ENCODE results near the gene CNTN5. TPM values are rescaled to one million over a fixed set of nuclear protein-coding genes. Genes with fewer than 3 reads are reported as not detected.

CNTN5 gene
- total and polyA plus RNA-seq, 2 donors (not counting 1 experiment from before 2014, with no cell fraction given): 0.17 TPM; not detected in 1

DNA sequence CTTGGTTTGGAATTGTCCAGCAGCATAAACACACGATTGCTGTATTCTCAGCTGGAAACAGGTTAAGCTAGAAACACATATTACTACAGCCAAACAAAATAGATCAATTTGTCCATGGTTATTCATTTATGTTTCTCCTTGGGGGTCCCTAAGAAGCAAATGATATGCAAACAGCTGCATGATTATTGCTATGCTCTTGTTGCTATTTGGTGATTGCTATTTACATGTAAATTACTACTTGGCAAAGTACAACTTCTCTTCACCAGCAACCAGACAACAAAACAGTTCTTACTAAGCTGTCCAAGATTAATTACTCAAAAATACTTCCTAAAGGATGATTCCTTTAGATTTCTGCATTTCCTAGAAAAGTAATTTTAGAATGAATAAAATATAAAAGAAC is 1098.4 kb downstream of the CNTN5 start:
- no peak overlapping the region for H3K27ac ChIP-seq (ENCODE audit: insufficient read depth, low read length)
- no peaks in the 10 kb centered on the region for H4K20me1 ChIP-seq (ENCODE audit: control insufficient read depth, extremely low read depth, insufficient read depth, low read length)
- H3K9me3 ChIP-seq (ENCODE audit: control insufficient read depth, insufficient read depth, low read depth, low read length): no peaks in the 10 kb centered on the region
- DNase-seq (ENCODE audit: low read depth in 2 of 2): no peak
- no peak overlapping the region for H2AFZ ChIP-seq (ENCODE audit: low read length)
- H3K4me1 ChIP-seq (ENCODE audit: control insufficient read depth, extremely low read depth, insufficient read depth, low read length): no peaks in the 10 kb centered on the region
- no peak for TF ChIP-seq EZH2 (IDR thresholded peaks at IDR 0.05; ENCODE audit: low read length, missing control alignments)
- TF ChIP-seq, protein P1, sequence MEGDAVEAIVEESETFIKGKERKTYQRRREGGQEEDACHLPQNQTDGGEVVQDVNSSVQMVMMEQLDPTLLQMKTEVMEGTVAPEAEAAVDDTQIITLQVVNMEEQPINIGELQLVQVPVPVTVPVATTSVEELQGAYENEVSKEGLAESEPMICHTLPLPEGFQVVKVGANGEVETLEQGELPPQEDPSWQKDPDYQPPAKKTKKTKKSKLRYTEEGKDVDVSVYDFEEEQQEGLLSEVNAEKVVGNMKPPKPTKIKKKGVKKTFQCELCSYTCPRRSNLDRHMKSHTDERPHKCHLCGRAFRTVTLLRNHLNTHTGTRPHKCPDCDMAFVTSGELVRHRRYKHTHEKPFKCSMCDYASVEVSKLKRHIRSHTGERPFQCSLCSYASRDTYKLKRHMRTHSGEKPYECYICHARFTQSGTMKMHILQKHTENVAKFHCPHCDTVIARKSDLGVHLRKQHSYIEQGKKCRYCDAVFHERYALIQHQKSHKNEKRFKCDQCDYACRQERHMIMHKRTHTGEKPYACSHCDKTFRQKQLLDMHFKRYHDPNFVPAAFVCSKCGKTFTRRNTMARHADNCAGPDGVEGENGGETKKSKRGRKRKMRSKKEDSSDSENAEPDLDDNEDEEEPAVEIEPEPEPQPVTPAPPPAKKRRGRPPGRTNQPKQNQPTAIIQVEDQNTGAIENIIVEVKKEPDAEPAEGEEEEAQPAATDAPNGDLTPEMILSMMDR (conservative IDR thresholded peaks at IDR 0.05 in 1 of 2, IDR thresholded peaks at IDR 0.05 in 1 of 2; ENCODE audit: low read depth in 1 of 2, low read length in 2 of 2): no peak
- no peaks in the 10 kb centered on the region for H3K27me3 ChIP-seq (ENCODE audit: control insufficient read depth, insufficient read depth, low read length)
- H3K36me3 ChIP-seq (ENCODE audit: control insufficient read depth, insufficient read depth, low read length): no peaks in the 10 kb centered on the region
- no peak overlapping the region for H3K9ac ChIP-seq (ENCODE audit: insufficient read depth, low read length)
- H3K4me2 ChIP-seq (ENCODE audit: extremely low read depth, insufficient read depth, low read length): no peak overlapping the region
- H3K79me2 ChIP-seq (ENCODE audit: control insufficient read depth, insufficient read depth, low read length): no peaks in the 10 kb centered on the region
- H3K4me3 ChIP-seq (replicated peaks in 1 of 4; ENCODE audit: control extremely low read depth in 1 of 4, insufficient read depth in 1 of 4, low read depth in 3 of 4, low read length in 4 of 4): no peak overlapping the region

DNA sequence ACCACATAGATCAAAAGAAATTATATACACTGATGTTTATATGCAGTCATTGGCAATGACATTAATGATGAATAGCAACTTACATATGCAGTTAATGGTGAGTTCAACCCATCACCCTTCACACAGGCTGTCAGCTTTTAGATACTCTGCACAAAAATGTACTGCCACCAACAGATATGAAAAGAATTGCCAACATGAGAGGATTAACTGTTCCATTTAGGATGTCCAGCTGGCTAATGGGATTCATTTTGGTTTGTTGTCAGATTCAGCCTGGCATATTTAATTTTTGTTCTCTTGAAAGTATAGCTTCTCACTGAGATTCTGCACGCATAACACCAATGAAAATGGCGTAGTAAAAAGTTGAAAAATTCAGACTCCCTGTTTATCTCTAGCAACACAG is 1112.4 kb downstream of the CNTN5 start:
- TF ChIP-seq, protein P1 (conservative IDR thresholded peaks at IDR 0.05 in 1 of 2, IDR thresholded peaks at IDR 0.05 in 1 of 2; ENCODE audit: low read depth in 1 of 2, low read length in 2 of 2): no peak
- no peak for TF ChIP-seq EZH2 (IDR thresholded peaks at IDR 0.05; ENCODE audit: low read length, missing control alignments)
- no peaks in the 10 kb centered on the region for H3K27me3 ChIP-seq (ENCODE audit: control insufficient read depth, insufficient read depth, low read length)
- H3K9me3 ChIP-seq (ENCODE audit: control insufficient read depth, insufficient read depth, low read depth, low read length): no peaks in the 10 kb centered on the region
- no peak overlapping the region for H3K27ac ChIP-seq (ENCODE audit: insufficient read depth, low read length)
- no peaks in the 10 kb centered on the region for H4K20me1 ChIP-seq (ENCODE audit: control insufficient read depth, extremely low read depth, insufficient read depth, low read length)
- no peak overlapping the region for H3K4me3 ChIP-seq (replicated peaks in 1 of 4; ENCODE audit: control extremely low read depth in 1 of 4, insufficient read depth in 1 of 4, low read depth in 3 of 4, low read length in 4 of 4)
- H3K4me2 ChIP-seq (ENCODE audit: extremely low read depth, insufficient read depth, low read length): no peak overlapping the region
- no peak overlapping the region for H3K9ac ChIP-seq (ENCODE audit: insufficient read depth, low read length)
- H3K36me3 ChIP-seq (ENCODE audit: control insufficient read depth, insufficient read depth, low read length): no peaks in the 10 kb centered on the region
- H3K79me2 ChIP-seq (ENCODE audit: control insufficient read depth, insufficient read depth, low read length): no peaks in the 10 kb centered on the region
- H2AFZ ChIP-seq (ENCODE audit: low read length): no peak overlapping the region
- DNase-seq (ENCODE audit: low read depth in 2 of 2): no peak
- no peaks in the 10 kb centered on the region for H3K4me1 ChIP-seq (ENCODE audit: control insufficient read depth, extremely low read depth, insufficient read depth, low read length)

DNA sequence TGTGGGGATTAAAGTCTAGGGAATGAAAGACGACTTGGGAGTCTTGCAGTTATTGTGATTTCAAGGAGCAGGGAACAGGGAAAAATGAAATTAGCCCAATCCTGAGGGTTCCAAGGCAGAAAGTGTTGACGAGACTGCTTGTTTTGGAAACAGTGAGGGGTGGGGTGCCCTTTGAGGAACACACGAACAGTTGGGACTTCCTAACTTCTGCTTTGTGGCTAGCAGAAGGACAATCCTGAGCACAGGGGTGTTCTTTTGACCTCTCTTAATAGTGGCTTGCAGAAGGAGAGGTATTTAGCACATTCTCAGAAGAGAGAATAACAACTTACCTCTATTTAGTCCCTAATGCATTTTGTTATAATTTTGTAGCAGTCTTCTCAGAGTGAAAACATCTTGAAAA is 1120.5 kb downstream of the CNTN5 start:
- H3K27ac ChIP-seq (ENCODE audit: insufficient read depth, low read length): no peak overlapping the region
- H2AFZ ChIP-seq (ENCODE audit: low read length): no peak overlapping the region
- H4K20me1 ChIP-seq (ENCODE audit: control insufficient read depth, extremely low read depth, insufficient read depth, low read length): no peaks in the 10 kb centered on the region
- TF ChIP-seq, protein P1 (conservative IDR thresholded peaks at IDR 0.05 in 1 of 2, IDR thresholded peaks at IDR 0.05 in 1 of 2; ENCODE audit: low read depth in 1 of 2, low read length in 2 of 2): no peak
- no peak for TF ChIP-seq EZH2 (IDR thresholded peaks at IDR 0.05; ENCODE audit: low read length, missing control alignments)
- no peaks in the 10 kb centered on the region for H3K79me2 ChIP-seq (ENCODE audit: control insufficient read depth, insufficient read depth, low read length)
- H3K27me3 ChIP-seq (ENCODE audit: control insufficient read depth, insufficient read depth, low read length): no peaks in the 10 kb centered on the region
- DNase-seq (ENCODE audit: low read depth in 2 of 2): no peak
- no peak overlapping the region for H3K4me2 ChIP-seq (ENCODE audit: extremely low read depth, insufficient read depth, low read length)
- H3K9ac ChIP-seq (ENCODE audit: insufficient read depth, low read length): no peak overlapping the region
- H3K4me1 ChIP-seq (ENCODE audit: control insufficient read depth, extremely low read depth, insufficient read depth, low read length): no peaks in the 10 kb centered on the region
- H3K9me3 ChIP-seq (ENCODE audit: control insufficient read depth, insufficient read depth, low read depth, low read length): no peaks in the 10 kb centered on the region
- H3K4me3 ChIP-seq (replicated peaks in 1 of 4; ENCODE audit: control extremely low read depth in 1 of 4, insufficient read depth in 1 of 4, low read depth in 3 of 4, low read length in 4 of 4): no peak overlapping the region
- no peaks in the 10 kb centered on the region for H3K36me3 ChIP-seq (ENCODE audit: control insufficient read depth, insufficient read depth, low read length)
